Measurements from ENCODE around the gene GLMN. TPM values are rescaled to one million over a fixed set of nuclear protein-coding genes. Genes with fewer than 3 reads are reported as not detected.

Gene GLMN, protein sequence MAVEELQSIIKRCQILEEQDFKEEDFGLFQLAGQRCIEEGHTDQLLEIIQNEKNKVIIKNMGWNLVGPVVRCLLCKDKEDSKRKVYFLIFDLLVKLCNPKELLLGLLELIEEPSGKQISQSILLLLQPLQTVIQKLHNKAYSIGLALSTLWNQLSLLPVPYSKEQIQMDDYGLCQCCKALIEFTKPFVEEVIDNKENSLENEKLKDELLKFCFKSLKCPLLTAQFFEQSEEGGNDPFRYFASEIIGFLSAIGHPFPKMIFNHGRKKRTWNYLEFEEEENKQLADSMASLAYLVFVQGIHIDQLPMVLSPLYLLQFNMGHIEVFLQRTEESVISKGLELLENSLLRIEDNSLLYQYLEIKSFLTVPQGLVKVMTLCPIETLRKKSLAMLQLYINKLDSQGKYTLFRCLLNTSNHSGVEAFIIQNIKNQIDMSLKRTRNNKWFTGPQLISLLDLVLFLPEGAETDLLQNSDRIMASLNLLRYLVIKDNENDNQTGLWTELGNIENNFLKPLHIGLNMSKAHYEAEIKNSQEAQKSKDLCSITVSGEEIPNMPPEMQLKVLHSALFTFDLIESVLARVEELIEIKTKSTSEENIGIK
- 10 to 100 TPM; 27.2 to 27.7 TPM for total RNA-seq
- polyA plus RNA-seq (2013, experiment 1 of 2) = 22.1 TPM
- 22.1 TPM for polyA plus RNA-seq (2013, experiment 2 of 2)
- long read RNA-seq, experiment 1, partial matches to known transcripts = 6 of 15 reads
- long read RNA-seq, experiment 1, other reads (novel, unspliced or antisense) = 5 of 15 reads
- long read RNA-seq, experiment 2, transcript GLMN-201 (19 exons, 1,995 nt) = major isoform, 31 of 59 reads
- long read RNA-seq, experiment 2, partial matches to known transcripts = 8 of 59 reads
- long read RNA-seq, experiment 2, other reads (novel, unspliced or antisense) = 19 of 59 reads
- long read RNA-seq, experiment 3, transcript GLMN-201 (19 exons, 1,995 nt) = major isoform, 93 of 138 reads
- long read RNA-seq, experiment 3, partial matches to known transcripts = 5 of 138 reads
- long read RNA-seq, experiment 3, other reads (novel, unspliced or antisense) = 38 of 138 reads
- long read RNA-seq, experiment 4, transcript GLMN-204 (2 exons, 572 nt) = minor isoform, 6 of 83 reads
- long read RNA-seq, experiment 4, transcript GLMN-201 (19 exons, 1,995 nt) = major isoform, 54 of 83 reads
- long read RNA-seq, experiment 4, partial matches to known transcripts = 4 of 83 reads
- long read RNA-seq, experiment 4, other reads (novel, unspliced or antisense) = 19 of 83 reads

DNA sequence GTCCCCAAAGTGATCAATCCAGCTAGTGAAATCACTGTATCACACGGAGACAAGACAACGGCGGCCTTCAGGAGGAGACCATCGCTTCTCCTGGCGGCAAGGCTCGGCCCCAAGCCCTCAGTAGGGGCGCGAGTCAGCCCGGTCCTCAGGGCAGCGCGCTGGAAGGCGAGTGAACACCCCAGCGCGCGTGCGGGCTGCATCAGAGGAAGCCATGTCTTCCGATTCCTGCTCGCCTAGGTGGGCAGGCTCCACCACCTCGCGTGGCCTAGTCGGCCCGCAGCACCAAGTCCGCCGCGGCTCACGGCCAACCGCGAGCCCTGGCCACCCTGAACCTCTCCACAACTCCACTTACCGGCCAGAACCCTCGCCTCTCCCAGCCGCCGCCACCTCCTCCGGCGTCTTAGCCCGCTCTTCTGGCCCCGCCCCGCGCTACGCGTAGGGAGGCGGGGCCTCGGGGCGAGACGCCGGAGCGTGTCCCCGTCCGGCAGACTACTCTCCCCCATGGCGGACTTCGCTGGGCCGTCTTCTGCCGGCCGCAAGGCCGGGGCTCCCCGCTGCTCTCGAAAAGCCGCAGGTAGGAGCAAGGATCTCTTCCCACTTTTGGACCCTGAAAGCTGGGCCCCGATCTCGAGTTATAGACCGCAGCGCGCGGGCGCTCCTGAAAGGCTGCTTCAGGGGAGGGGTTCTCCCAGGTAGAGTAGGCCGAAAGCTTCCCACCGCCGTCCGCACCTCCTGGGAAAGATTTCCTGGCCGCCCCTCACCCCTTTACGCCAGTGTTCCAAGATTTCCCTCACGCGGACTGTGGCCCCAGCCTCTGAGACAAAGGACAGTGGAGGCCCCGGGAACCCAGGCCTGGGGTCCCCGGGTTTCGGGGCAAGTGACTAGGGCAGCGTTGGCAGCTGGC, at the start of gene GLMN, which contains the start of gene RPAP2:
Gene GLMN, minus strand, starts transcription at position 415 of the 904 bp plus-strand sequence. CDS start 988 bp downstream, outside the sequence.
Gene RPAP2, plus strand, starts transcription at position 487 of the 904 bp plus-strand sequence. Its CDS starts 15 bp downstream, at position 502.
- peak; percentile 92 for DNase-seq
- H3K4me3 Mint-ChIP-seq = peak within 1 kb of the TSS; percentile 95
- H3K9me3 Mint-ChIP-seq = no peaks in the 10 kb centered on the region
- peaks cover 43% of the 10 kb centered on the region for H3K36me3 Mint-ChIP-seq (ENCODE audit: low read depth)
- Histone ChIP-seq H3K4me3 (ENCODE audit: low read length) (peak within 1 kb of the TSS; percentile 99), H3K36me3 (ENCODE audit: control insufficient read depth, insufficient read depth, low read length) (peaks cover 33% of the 10 kb centered on the region), H3K27ac (ENCODE audit: low read depth, low read length) (peak within 1 kb of the TSS; percentile 92), H3K9ac (ENCODE audit: extremely low read depth, low read length, poor library complexity, severe bottlenecking) (peak within 1 kb of the TSS; percentile 86), H3K4me1 (ENCODE audit: control insufficient read depth, insufficient read depth, low read length) (no peaks in the 10 kb centered on the region), H3K27me3 (ENCODE audit: control insufficient read depth, insufficient read depth, low read length, poor library complexity, severe bottlenecking) (no peaks in the 10 kb centered on the region), H3K9me3 (ENCODE audit: control insufficient read depth, low read length) (no peaks in the 10 kb centered on the region)
- peak within 1 kb of the TSS; percentile 97 for H3K27ac Mint-ChIP-seq
- WGBS, 2 experiments (ENCODE audit: insufficient coverage in 1 of 2, insufficient read length in 1 of 2) = 0% methylated on average over 29 to 76 of the region's 76 CpGs
- TF ChIP-seq, protein P1, sequence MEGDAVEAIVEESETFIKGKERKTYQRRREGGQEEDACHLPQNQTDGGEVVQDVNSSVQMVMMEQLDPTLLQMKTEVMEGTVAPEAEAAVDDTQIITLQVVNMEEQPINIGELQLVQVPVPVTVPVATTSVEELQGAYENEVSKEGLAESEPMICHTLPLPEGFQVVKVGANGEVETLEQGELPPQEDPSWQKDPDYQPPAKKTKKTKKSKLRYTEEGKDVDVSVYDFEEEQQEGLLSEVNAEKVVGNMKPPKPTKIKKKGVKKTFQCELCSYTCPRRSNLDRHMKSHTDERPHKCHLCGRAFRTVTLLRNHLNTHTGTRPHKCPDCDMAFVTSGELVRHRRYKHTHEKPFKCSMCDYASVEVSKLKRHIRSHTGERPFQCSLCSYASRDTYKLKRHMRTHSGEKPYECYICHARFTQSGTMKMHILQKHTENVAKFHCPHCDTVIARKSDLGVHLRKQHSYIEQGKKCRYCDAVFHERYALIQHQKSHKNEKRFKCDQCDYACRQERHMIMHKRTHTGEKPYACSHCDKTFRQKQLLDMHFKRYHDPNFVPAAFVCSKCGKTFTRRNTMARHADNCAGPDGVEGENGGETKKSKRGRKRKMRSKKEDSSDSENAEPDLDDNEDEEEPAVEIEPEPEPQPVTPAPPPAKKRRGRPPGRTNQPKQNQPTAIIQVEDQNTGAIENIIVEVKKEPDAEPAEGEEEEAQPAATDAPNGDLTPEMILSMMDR (conservative IDR thresholded peaks at IDR 0.05) = peak; percentile 56
- H3K4me1 Mint-ChIP-seq = peaks cover 14% of the 10 kb centered on the region
- no peaks in the 10 kb centered on the region for H3K27me3 Mint-ChIP-seq (ENCODE audit: insufficient read depth)

DNA sequence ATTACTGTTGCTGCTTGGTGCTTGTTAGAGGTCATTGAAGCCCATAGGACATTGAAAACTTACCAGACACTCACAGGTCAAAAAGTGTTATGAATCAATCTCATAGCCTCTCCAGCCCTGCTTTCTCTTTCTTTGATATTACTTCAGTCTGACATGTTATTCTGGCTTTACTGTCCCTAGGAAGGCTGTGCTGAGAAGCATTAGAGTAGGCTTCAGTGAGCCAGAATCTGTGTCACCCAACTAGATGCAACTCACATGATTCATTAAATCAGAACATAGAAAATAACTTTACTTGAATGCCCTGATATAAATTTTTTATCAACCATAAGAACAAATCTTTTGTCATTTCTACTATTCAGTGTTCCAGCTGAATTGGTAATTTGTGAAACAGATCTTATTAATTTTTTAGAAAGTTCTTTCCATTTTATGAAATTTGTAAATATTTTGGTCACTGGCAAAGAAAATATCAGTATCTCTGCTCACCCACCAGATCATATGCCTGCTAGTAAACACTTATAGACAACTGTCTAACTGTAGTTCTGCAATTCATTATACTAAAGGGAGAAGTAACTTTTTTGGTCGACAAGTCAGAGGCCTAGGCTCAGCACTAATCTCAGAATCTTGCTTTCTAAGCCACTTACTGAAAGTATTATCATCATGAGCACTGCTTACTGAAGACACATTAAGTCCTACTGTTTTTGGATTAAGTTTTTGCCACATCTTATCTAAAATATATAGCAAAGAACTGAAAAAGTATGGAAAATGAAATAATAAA, 48.3 kb upstream of the GLMN start:
- no peaks in the 10 kb centered on the region for H3K27me3 Mint-ChIP-seq (ENCODE audit: insufficient read depth)
- no peak overlapping the region for H3K27ac ChIP-seq (ENCODE audit: low read depth, low read length)
- peaks cover 37% of the 10 kb centered on the region for H3K36me3 Mint-ChIP-seq (ENCODE audit: low read depth)
- TF ChIP-seq, protein P1 (conservative IDR thresholded peaks at IDR 0.05) = no peak
- no peak overlapping the region for H3K4me3 Mint-ChIP-seq
- H3K9me3 ChIP-seq (ENCODE audit: control insufficient read depth, low read length) = peaks cover 1% of the 10 kb centered on the region
- no peak overlapping the region for H3K9ac ChIP-seq (ENCODE audit: extremely low read depth, low read length, poor library complexity, severe bottlenecking)
- no peaks in the 10 kb centered on the region for H3K9me3 Mint-ChIP-seq
- no peak overlapping the region for H3K4me3 ChIP-seq (ENCODE audit: low read length)
- DNase-seq = no peak
- WGBS, 2 experiments (ENCODE audit: insufficient coverage in 1 of 2, insufficient read length in 1 of 2) = 93% methylated on average over 1 of the region's 1 CpG; no CpG with 5 or more reads in 1 of the 2 experiments
- peaks cover 50% of the 10 kb centered on the region for H3K36me3 ChIP-seq (ENCODE audit: control insufficient read depth, insufficient read depth, low read length)
- no peaks in the 10 kb centered on the region for H3K4me1 ChIP-seq (ENCODE audit: control insufficient read depth, insufficient read depth, low read length)
- H3K27me3 ChIP-seq (ENCODE audit: control insufficient read depth, insufficient read depth, low read length, poor library complexity, severe bottlenecking) = no peaks in the 10 kb centered on the region
- H3K4me1 Mint-ChIP-seq = no peaks in the 10 kb centered on the region
- H3K27ac Mint-ChIP-seq = no peak overlapping the region

Data from endodermal cell (in vitro differentiated cells).